HL-60 (cell line): ENCODE measurements around the gene FOCAD.

Source experiments
- CTCF ChIP-seq: IDR thresholded peaks from one replicate; pipeline ENCODE4 v1.5.1; 2011; ENCODE audit warnings: low read length, control low read depth, inconsistent platforms; ENCODE audit not compliant: insufficient read depth
- REST ChIP-seq: IDR thresholded peaks from 2 replicates; pipeline ENCODE4 v1.6.1; 2012; ENCODE audit warnings: low read depth; ENCODE audit not compliant: insufficient replicate concordance

- TF ChIP-seq CTCF (no peak), REST (no peak)
Observed at GRCh38 chr9:20684035-20684874, at the start of gene FOCAD.
